ENCODE measurements around the gene RSPO4.

The RSPO4 gene

DNA sequence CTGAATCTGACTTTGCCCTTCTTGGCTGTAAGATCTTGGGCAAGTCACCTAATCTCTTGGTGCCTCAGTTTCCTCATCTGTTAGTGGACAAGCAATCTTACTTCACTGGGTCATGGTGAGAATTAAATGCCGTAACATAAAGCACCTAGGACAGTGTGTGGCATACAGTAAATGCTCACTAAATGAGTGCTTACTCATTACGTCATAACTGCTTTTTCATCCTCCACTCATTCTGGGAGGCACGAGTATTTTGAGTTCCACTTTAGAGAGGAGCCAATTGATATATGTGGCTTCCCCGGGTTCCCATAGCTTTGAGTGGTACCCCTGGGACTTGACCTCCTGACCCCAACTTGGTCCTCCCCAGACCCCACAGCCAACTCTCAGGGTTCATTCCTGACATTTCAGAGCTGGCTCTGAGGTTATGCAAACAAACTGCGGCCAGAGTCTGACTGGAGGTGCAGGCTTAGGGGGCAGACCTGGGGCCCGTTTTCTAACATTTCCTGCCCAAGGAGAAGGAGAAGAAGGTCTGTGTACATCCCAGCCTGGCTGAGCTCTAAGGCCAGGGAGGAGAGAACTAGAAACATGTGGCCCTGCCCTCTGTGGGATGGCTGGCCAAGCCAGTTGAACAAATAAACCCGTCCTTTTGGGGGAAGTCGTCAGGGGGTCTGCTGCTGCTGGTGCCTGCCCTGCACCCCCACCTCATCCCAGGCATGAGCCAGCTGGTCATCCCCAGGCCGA is 91.8 kb downstream of the RSPO4 start:
- no peaks in the 10 kb centered on the region for H3K27me3 Mint-ChIP-seq (ENCODE audit: low read depth)
- no peaks in the 10 kb centered on the region for H3K9me3 Mint-ChIP-seq
- no peaks in the 10 kb centered on the region for H3K36me3 Mint-ChIP-seq (ENCODE audit: low read depth)
- no peak overlapping the region for H3K4me3 Mint-ChIP-seq
- H3K4me1 Mint-ChIP-seq (ENCODE audit: low read depth): no peaks in the 10 kb centered on the region
- no peak overlapping the region for H3K27ac Mint-ChIP-seq
- DNase-seq (ENCODE audit: low spot score): no peak

DNA sequence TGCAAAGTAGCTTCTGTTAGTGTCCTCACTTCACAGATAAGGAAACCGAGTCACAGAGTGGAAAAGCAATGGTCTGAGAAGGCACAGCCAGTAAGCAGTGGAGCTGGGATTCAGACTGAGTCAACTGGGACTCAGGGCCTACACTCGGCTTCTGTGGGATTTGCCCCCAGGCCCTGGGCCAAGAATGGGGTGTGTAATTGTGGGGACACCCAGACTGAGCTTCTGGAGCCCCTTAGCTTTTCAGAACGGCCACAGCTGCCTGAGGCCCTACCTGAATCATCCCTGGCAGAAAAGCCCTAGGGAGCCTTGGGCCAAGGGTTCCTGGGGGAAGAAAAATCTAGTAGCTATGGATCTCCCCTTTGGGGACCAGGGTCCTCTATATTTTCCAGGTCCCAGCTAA is 92.5 kb downstream of the RSPO4 start:
- H3K4me3 Mint-ChIP-seq: no peak overlapping the region
- no peaks in the 10 kb centered on the region for H3K36me3 Mint-ChIP-seq (ENCODE audit: low read depth)
- no peaks in the 10 kb centered on the region for H3K4me1 Mint-ChIP-seq (ENCODE audit: low read depth)
- no peaks in the 10 kb centered on the region for H3K9me3 Mint-ChIP-seq
- H3K27ac Mint-ChIP-seq: no peak overlapping the region
- DNase-seq (ENCODE audit: low spot score): no peak
- no peaks in the 10 kb centered on the region for H3K27me3 Mint-ChIP-seq (ENCODE audit: low read depth)

Data from T-helper 2 cell treated with Interferon-gamma antibody and Interleukin-4, amounts not matched to agents 5 μg/mL and 100 μg/mL, for 36 hours (primary cell).